ENCODE results near the gene SNRPA1.
A peak's percentile ranks its signal among the peaks of the same experiment; 100 is the strongest.

Gene SNRPA1

GRCh38 chr15:101264911-101265641 is 30.0 kb downstream of the SNRPA1 start:
- DNase-seq, result no peak

- DNase-seq, result no peak
Measured at GRCh38 chr15:101264011-101264410, 31.0 kb downstream of the SNRPA1 start.

- no peak for DNase-seq
Measured at GRCh38 chr15:101262551-101262950, 32.5 kb downstream of the SNRPA1 start.

GRCh38 chr15:101258238-101259144 is 36.6 kb downstream of the SNRPA1 start:
- peak in 34 of 56 donors; percentile 4 to 77 (median 24) for DNase-seq

- no peak for DNase-seq
Measured at GRCh38 chr15:101256757-101257156, 38.3 kb downstream of the SNRPA1 start.

GRCh38 chr15:101255615-101256241 is 39.3 kb downstream of the SNRPA1 start:
- DNase-seq, result no peak

- DNase-seq, result no peak
Measured at GRCh38 chr15:101255051-101255395, 40.0 kb downstream of the SNRPA1 start.

GRCh38 chr15:101254157-101255050 is 40.6 kb downstream of the SNRPA1 start:
- DNase-seq, result no peak

GRCh38 chr15:101252836-101253235 is 42.2 kb downstream of the SNRPA1 start:
- no peak for DNase-seq

GRCh38 chr15:101251830-101252820 is 42.9 kb downstream of the SNRPA1 start, which contains the start of gene CHSY1:
Gene CHSY1 (minus strand): TSS chr15:101252048. CDS start chr15:101251456, 592 bp downstream.
- peak in 55 of 56 donors; percentile 18 to 95 (median 82) for DNase-seq

- peak in 5 of 56 donors; percentile 52 to 77 (median 72) for DNase-seq
Measured at GRCh38 chr15:101250873-101251829, 43.9 kb downstream of the SNRPA1 start.

- no peak for DNase-seq
Measured at GRCh38 chr15:101250341-101250831, 44.7 kb downstream of the SNRPA1 start.

- no peak for DNase-seq
Measured at GRCh38 chr15:101248274-101248673, 46.8 kb downstream of the SNRPA1 start.

- DNase-seq, result no peak
Measured at GRCh38 chr15:101246824-101247745, 48.0 kb downstream of the SNRPA1 start.

- DNase-seq, result no peak
Measured at GRCh38 chr15:101246391-101246790, 48.7 kb downstream of the SNRPA1 start.

GRCh38 chr15:101244889-101245668 is 50.0 kb downstream of the SNRPA1 start:
- no peak for DNase-seq

Measured in amygdala (tissue), 56 donors.